ENCODE results near the gene KLK2. TPM values are rescaled to one million over a fixed set of nuclear protein-coding genes. Genes with fewer than 3 reads are reported as not detected.

Gene KLK2
- total RNA-seq, 4 donors from 2014 or later, result not detected

- TF ChIP-seq POLR2A (IDR thresholded peaks at IDR 0.05), result no peak
- TF ChIP-seq, protein P1, sequence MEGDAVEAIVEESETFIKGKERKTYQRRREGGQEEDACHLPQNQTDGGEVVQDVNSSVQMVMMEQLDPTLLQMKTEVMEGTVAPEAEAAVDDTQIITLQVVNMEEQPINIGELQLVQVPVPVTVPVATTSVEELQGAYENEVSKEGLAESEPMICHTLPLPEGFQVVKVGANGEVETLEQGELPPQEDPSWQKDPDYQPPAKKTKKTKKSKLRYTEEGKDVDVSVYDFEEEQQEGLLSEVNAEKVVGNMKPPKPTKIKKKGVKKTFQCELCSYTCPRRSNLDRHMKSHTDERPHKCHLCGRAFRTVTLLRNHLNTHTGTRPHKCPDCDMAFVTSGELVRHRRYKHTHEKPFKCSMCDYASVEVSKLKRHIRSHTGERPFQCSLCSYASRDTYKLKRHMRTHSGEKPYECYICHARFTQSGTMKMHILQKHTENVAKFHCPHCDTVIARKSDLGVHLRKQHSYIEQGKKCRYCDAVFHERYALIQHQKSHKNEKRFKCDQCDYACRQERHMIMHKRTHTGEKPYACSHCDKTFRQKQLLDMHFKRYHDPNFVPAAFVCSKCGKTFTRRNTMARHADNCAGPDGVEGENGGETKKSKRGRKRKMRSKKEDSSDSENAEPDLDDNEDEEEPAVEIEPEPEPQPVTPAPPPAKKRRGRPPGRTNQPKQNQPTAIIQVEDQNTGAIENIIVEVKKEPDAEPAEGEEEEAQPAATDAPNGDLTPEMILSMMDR (IDR thresholded peaks at IDR 0.05), result no peak
- TF ChIP-seq EP300 (IDR thresholded peaks at IDR 0.05), result no peak
- Histone ChIP-seq H3K36me3 (no peaks in the 10 kb centered on the region), H3K9me3 (no peaks in the 10 kb centered on the region), H3K27ac (no peak overlapping the region), H3K4me3 (no peak overlapping the region), H3K27me3 (peaks cover 0 to 21% of the 10 kb centered on the region in 2 donors), H3K4me1 (no peaks in the 10 kb centered on the region)
- 27 to 42% methylated on average over 7 of the region's 7 CpGs for WGBS, 2 donors
- no peak for DNase-seq (ENCODE audit: low spot score in 2 of 2)
Observed at GRCh38 chr19:50858886-50859285, 14.4 kb upstream of the KLK2 start.

DNA sequence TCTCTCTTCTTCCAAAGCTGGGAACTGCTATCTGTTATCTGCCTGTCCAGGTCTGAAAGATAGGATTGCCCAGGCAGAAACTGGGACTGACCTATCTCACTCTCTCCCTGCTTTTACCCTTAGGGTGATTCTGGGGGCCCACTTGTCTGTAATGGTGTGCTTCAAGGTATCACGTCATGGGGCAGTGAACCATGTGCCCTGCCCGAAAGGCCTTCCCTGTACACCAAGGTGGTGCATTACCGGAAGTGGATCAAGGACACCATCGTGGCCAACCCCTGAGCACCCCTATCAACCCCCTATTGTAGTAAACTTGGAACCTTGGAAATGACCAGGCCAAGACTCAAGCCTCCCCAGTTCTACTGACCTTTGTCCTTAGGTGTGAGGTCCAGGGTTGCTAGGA is 13.4 kb upstream of the KLK2 start:
- Histone ChIP-seq H3K9me3 (no peaks in the 10 kb centered on the region), H3K4me3 (no peak overlapping the region), H3K27me3 (peaks cover 0 to 21% of the 10 kb centered on the region in 2 donors), H3K4me1 (no peaks in the 10 kb centered on the region), H3K27ac (no peak overlapping the region), H3K36me3 (no peaks in the 10 kb centered on the region)
- no peak for TF ChIP-seq EP300 (IDR thresholded peaks at IDR 0.05)
- TF ChIP-seq, protein P1 (IDR thresholded peaks at IDR 0.05), result no peak
- TF ChIP-seq POLR2A (IDR thresholded peaks at IDR 0.05), result no peak
- no peak for DNase-seq (ENCODE audit: low spot score in 2 of 2)
- WGBS, 2 donors, result 92 to 96% methylated on average over 4 of the region's 4 CpGs

DNA sequence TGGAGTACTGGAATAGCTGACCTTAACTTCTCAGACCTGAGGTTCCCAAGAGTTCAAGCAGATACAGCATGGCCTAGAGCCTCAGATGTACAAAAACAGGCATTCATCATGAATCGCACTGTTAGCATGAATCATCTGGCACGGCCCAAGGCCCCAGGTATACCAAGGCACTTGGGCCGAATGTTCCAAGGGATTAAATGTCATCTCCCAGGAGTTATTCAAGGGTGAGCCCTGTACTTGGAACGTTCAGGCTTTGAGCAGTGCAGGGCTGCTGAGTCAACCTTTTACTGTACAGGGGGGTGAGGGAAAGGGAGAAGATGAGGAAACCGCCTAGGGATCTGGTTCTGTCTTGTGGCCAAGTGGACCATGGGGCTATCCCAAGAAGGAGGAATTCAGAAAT is 12.2 kb upstream of the KLK2 start:
- TF ChIP-seq EP300 (IDR thresholded peaks at IDR 0.05), result no peak
- TF ChIP-seq, protein P1 (IDR thresholded peaks at IDR 0.05), result no peak
- TF ChIP-seq POLR2A (IDR thresholded peaks at IDR 0.05), result no peak
- WGBS, 2 donors, result 66 to 80% methylated on average over 5 of the region's 5 CpGs
- no peaks in the 10 kb centered on the region for H3K4me1 ChIP-seq
- H3K36me3 ChIP-seq, result no peaks in the 10 kb centered on the region
- H3K4me3 ChIP-seq, result no peak overlapping the region
- peaks cover 0 to 21% of the 10 kb centered on the region in 2 donors for H3K27me3 ChIP-seq
- no peaks in the 10 kb centered on the region for H3K9me3 ChIP-seq
- no peak overlapping the region for H3K27ac ChIP-seq
- DNase-seq (ENCODE audit: low spot score in 2 of 2), result no peak

GRCh38 chr19:50861496-50862286 is 11.5 kb upstream of the KLK2 start:
- no peak for DNase-seq (ENCODE audit: low spot score in 2 of 2)
- Histone ChIP-seq H3K4me1 (no peaks in the 10 kb centered on the region), H3K27me3 (peaks cover 0 to 21% of the 10 kb centered on the region in 2 donors), H3K27ac (no peak overlapping the region), H3K4me3 (no peak overlapping the region), H3K36me3 (no peaks in the 10 kb centered on the region), H3K9me3 (no peaks in the 10 kb centered on the region)
- TF ChIP-seq, protein P1 (IDR thresholded peaks at IDR 0.05), result no peak
- TF ChIP-seq POLR2A (IDR thresholded peaks at IDR 0.05) (no peak), EP300 (IDR thresholded peaks at IDR 0.05) (no peak)
- WGBS, 2 donors, result 74 to 75% methylated on average over 7 of the region's 7 CpGs

DNA sequence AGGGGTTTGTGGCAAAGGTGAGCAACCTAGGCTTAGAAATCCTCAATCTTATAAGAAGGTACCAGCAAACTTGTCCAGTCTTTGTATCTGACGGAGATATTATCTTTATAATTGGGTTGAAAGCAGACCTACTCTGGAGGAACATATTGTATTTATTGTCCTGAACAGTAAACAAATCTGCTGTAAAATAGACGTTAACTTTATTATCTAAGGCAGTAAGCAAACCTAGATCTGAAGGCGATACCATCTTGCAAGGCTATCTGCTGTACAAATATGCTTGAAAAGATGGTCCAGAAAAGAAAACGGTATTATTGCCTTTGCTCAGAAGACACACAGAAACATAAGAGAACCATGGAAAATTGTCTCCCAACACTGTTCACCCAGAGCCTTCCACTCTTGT is 3.8 kb upstream of the KLK2 start:
- no peaks in the 10 kb centered on the region for H3K36me3 ChIP-seq
- H3K9me3 ChIP-seq, result no peaks in the 10 kb centered on the region
- TF ChIP-seq, protein P1 (IDR thresholded peaks at IDR 0.05), result no peak
- TF ChIP-seq EP300 (IDR thresholded peaks at IDR 0.05), result no peak
- H3K27ac ChIP-seq, result no peak overlapping the region
- no peaks in the 10 kb centered on the region for H3K27me3 ChIP-seq
- 91 to 92% methylated on average over 4 of the region's 4 CpGs for WGBS, 2 donors
- no peak for DNase-seq (ENCODE audit: low spot score in 2 of 2)
- peaks cover 0 to 3% (median 0%) of the 10 kb centered on the region in 4 donors for H3K4me1 ChIP-seq
- H3K4me3 ChIP-seq, result no peak overlapping the region

All from tibial nerve (tissue), 4 donors.